HFF-Myc (cell line): Measurements from ENCODE around the gene KCNJ9.
A peak's percentile ranks its signal among the peaks of the same experiment; 100 is the strongest.

Source experiments
- DNase-seq: peaks from one replicate; pipeline ENCODE4 v3.0.0-alpha.2; 2011; ENCODE audit warnings: low read depth; ENCODE audit errors: extremely low read depth
- H3K4me3 ChIP-seq: replicated peaks from 2 replicates; pipeline ENCODE4 v1.5.1; 2011; ENCODE audit warnings: low read depth, mild to moderate bottlenecking, control low read depth, low read length
- CTCF ChIP-seq: IDR thresholded peaks from 2 replicates; pipeline ENCODE4 v1.5.1; 2012; ENCODE audit warnings: mild to moderate bottlenecking, low read depth, low read length, control low read depth; ENCODE audit errors: missing control alignments

The KCNJ9 gene

GRCh38 chr1:160071289-160071688 lies 10.0 kb upstream of the KCNJ9 start:
- no peak for TF ChIP-seq CTCF
- H3K4me3 ChIP-seq: no peak overlapping the region
- no peak for DNase-seq

- DNase-seq: no peak
- no peak for TF ChIP-seq CTCF
- no peak overlapping the region for H3K4me3 ChIP-seq
These were observed 6.5 kb upstream of the KCNJ9 start for GRCh38 chr1:160074865-160075264.

- H3K4me3 ChIP-seq: no peak overlapping the region
- TF ChIP-seq CTCF: no peak
- DNase-seq: no peak
These were observed 5.5 kb upstream of the KCNJ9 start for GRCh38 chr1:160075836-160076235.

GRCh38 chr1:160076295-160076694 lies 5.0 kb upstream of the KCNJ9 start:
- no peak overlapping the region for H3K4me3 ChIP-seq
- DNase-seq: no peak
- TF ChIP-seq CTCF: no peak

GRCh38 chr1:160077486-160077885 lies 3.9 kb upstream of the KCNJ9 start:
- no peak overlapping the region for H3K4me3 ChIP-seq
- DNase-seq: no peak
- no peak for TF ChIP-seq CTCF

- TF ChIP-seq CTCF: peak; percentile 93
- no peak overlapping the region for H3K4me3 ChIP-seq
- no peak for DNase-seq
These were observed 2.7 kb upstream of the KCNJ9 start for GRCh38 chr1:160078512-160079195.

GRCh38 chr1:160079448-160079847 lies 1.9 kb upstream of the KCNJ9 start:
- no peak for DNase-seq
- no peak for TF ChIP-seq CTCF

More at GRCh38 chr1:160079448-160079847, 1.9 kb upstream of the KCNJ9 start:
- H3K4me3 ChIP-seq: no peak overlapping the region
